Glutamatergic neuron (in vitro differentiated cells): ENCODE results near the gene VASN. TPM values are rescaled to one million over a fixed set of nuclear protein-coding genes. Genes with fewer than 3 reads are reported as not detected.
A peak's percentile ranks its signal among the peaks of the same experiment; 100 is the strongest.

Experiments
- DNase-seq: peaks from one replicate; pipeline ENCODE4 v3.0.0; 2022
- H3K27ac Mint-ChIP-seq: one replicate; pipeline ENCODE4 v1.8.0; 2020; ENCODE audit warnings: mild to moderate bottlenecking, mixed read lengths, inconsistent platforms; ENCODE audit not compliant: unreplicated experiment
- H3K27me3 Mint-ChIP-seq: one replicate; pipeline ENCODE4 v1.8.0; 2020; ENCODE audit warnings: mild to moderate bottlenecking, moderate library complexity, mixed read lengths, inconsistent platforms; ENCODE audit not compliant: unreplicated experiment
- H3K36me3 Mint-ChIP-seq: one replicate; pipeline ENCODE4 v1.8.0; 2020; ENCODE audit warnings: mild to moderate bottlenecking, mixed read lengths, inconsistent platforms; ENCODE audit not compliant: unreplicated experiment
- H3K4me1 Mint-ChIP-seq: one replicate; pipeline ENCODE4 v1.8.0; 2020; ENCODE audit warnings: mild to moderate bottlenecking, low read depth, mixed read lengths, inconsistent platforms; ENCODE audit not compliant: unreplicated experiment
- H3K4me3 Mint-ChIP-seq: one replicate; pipeline ENCODE4 v1.8.0; 2020; ENCODE audit warnings: mild to moderate bottlenecking, mixed read lengths, inconsistent platforms; ENCODE audit not compliant: unreplicated experiment
- H3K9me3 Mint-ChIP-seq: one replicate; pipeline ENCODE4 v1.8.0; 2020; ENCODE audit warnings: mild to moderate bottlenecking, moderate library complexity, mixed read lengths, inconsistent platforms; ENCODE audit not compliant: unreplicated experiment
- CTCF ChIP-seq: fragments of 200-600 bp; sonication (generic); IDR thresholded peaks from one replicate; pipeline ENCODE4 v1.5.0; 2021; ENCODE audit not compliant: partially characterized antibody, unreplicated experiment
- total RNA-seq: library from RNA; stranded (reverse); fragmentation: NEBNext Ultra II Directional; extraction: Animal tissue kit (Norgen Biotek cat#: 25700); gene quantifications from one replicate; pipeline ENCODE4 v1.2.1, GENCODE V29; 2021; ENCODE audit not compliant: unreplicated experiment

Gene VASN
- total RNA-seq, 1 donor from 2014 or later: 4.1 TPM

- TF ChIP-seq CTCF: no peak
- Mint-ChIP-seq H3K9me3 (peaks cover 2% of the 10 kb centered on the region), H3K4me1 (peaks cover 10% of the 10 kb centered on the region), H3K36me3 (no peaks in the 10 kb centered on the region), H3K4me3 (no peak overlapping the region), H3K27ac (no peak overlapping the region), H3K27me3 (peaks cover 4% of the 10 kb centered on the region)
- no peak for DNase-seq
These were observed 42.6 kb upstream of the VASN start for GRCh38 chr16:4328782-4329775.

GRCh38 chr16:4330277-4330874, 41.3 kb upstream of the VASN start:
- Mint-ChIP-seq H3K27ac (no peak overlapping the region), H3K4me3 (no peak overlapping the region)

GRCh38 chr16:4332083-4332482, 39.6 kb upstream of the VASN start:
- no peak for DNase-seq
- no peak overlapping the region for H3K4me3 Mint-ChIP-seq
- no peaks in the 10 kb centered on the region for H3K9me3 Mint-ChIP-seq
- H3K4me1 Mint-ChIP-seq: peaks cover 6% of the 10 kb centered on the region
- H3K27me3 Mint-ChIP-seq: peaks cover 4% of the 10 kb centered on the region
- H3K36me3 Mint-ChIP-seq: no peaks in the 10 kb centered on the region
- no peak overlapping the region for H3K27ac Mint-ChIP-seq
- TF ChIP-seq CTCF: no peak

More at GRCh38 chr16:4330277-4330874, 41.3 kb upstream of the VASN start:
- peak; percentile 94 for DNase-seq
- peaks cover 1% of the 10 kb centered on the region for H3K9me3 Mint-ChIP-seq
- peaks cover 4% of the 10 kb centered on the region for H3K27me3 Mint-ChIP-seq
- peaks cover 6% of the 10 kb centered on the region for H3K4me1 Mint-ChIP-seq
- no peaks in the 10 kb centered on the region for H3K36me3 Mint-ChIP-seq
- TF ChIP-seq CTCF: peak; percentile 95

GRCh38 chr16:4332623-4333307, 38.9 kb upstream of the VASN start:
- Mint-ChIP-seq H3K4me3 (no peak overlapping the region), H3K36me3 (no peaks in the 10 kb centered on the region), H3K4me1 (peaks cover 6% of the 10 kb centered on the region), H3K9me3 (no peaks in the 10 kb centered on the region), H3K27ac (no peak overlapping the region), H3K27me3 (peaks cover 4% of the 10 kb centered on the region)
- no peak for DNase-seq
- no peak for TF ChIP-seq CTCF
